Peyer's patch (tissue), 4 donors: ENCODE data around the gene B9D1.

Experiments
- CTCF ChIP-seq, 6 experiments: fragments of 450-650 bp in 4 of 6; fragments of 200-600 bp in 2 of 6; sonication (generic) in 1 of 6; IDR thresholded peaks; one replicate each; pipeline ENCODE4 v1.5.1; 2017 to 2019; ENCODE audit warnings: antibody characterized with exemption in 6 of 6, mild to moderate bottlenecking in 3 of 6, moderate library complexity in 1 of 6
- POLR2A ChIP-seq, 2 donors: fragments of 450-650 bp; IDR thresholded peaks; one replicate each; pipeline ENCODE4 v1.5.1; 2017; ENCODE audit warnings: antibody characterized with exemption in 2 of 2, mild to moderate bottlenecking in 2 of 2, moderate library complexity in 2 of 2

- TF ChIP-seq CTCF (IDR thresholded peaks at IDR 0.05) (no peak), POLR2A (IDR thresholded peaks at IDR 0.05) (no peak)
These were observed 55.0 kb downstream of the B9D1 start for GRCh38 chr17:19307521-19307920.
